Measurements from ENCODE around the gene KANSL2. TPM values are rescaled to one million over a fixed set of nuclear protein-coding genes. Genes with fewer than 3 reads are reported as not detected.

KANSL2 gene
- total and polyA plus RNA-seq, 2 of the 4 experiments (the other 2 are of a cell fraction): 25.2 to 47.5 TPM

- ATAC-seq (ENCODE audit: low read depth) (no peak), DNase-seq (no peak)
- Histone ChIP-seq H2AK5ac (ENCODE audit: low read depth, low read length) (no peak overlapping the region), H2AFZ (replicated peaks; ENCODE audit: low read length, poor library complexity) (no peak overlapping the region), H2AK9ac (replicated peaks; ENCODE audit: low read depth, low read length, poor library complexity) (no peak overlapping the region), H3K27me3 (ENCODE audit: control insufficient read depth, insufficient read depth, low read length) (no peaks in the 10 kb centered on the region), H3K23ac (ENCODE audit: low read depth, low read length) (no peak overlapping the region), H4K8ac (ENCODE audit: low read depth in 2 of 2, low read length in 2 of 2) (no peak overlapping the region), H3K14ac (replicated peaks; ENCODE audit: low read depth, low read length) (no peak overlapping the region), H2BK20ac (ENCODE audit: low read depth, low read length) (no peak overlapping the region), H3K79me1 (ENCODE audit: low read depth in 1 of 2, low read length in 2 of 2) (peaks cover 32 to 42% of the 10 kb centered on the region in 2 experiments), H3K4ac (ENCODE audit: low read depth, low read length) (no peak overlapping the region), H3K4me2 (ENCODE audit: low read depth, low read length) (no peak overlapping the region), H3K18ac (ENCODE audit: low read depth, low read length) (no peak overlapping the region), H3K4me3 (ENCODE audit: insufficient read depth, low read depth, low read length) (no peak overlapping the region), H4K91ac (ENCODE audit: insufficient read depth, low read depth, low read length) (no peak overlapping the region), H2BK5ac (ENCODE audit: low read depth, low read length, poor library complexity, severe bottlenecking) (no peak overlapping the region), H3K9me1 (ENCODE audit: insufficient read depth, low read length) (0 out of 2 replicates have a peak, but pooled peaks cover 2% of the 10 kb centered on the region), H3K27ac (ENCODE audit: insufficient read depth, low read length) (no peak overlapping the region), H3K9ac (ENCODE audit: low read depth, low read length) (no peak overlapping the region), H4K20me1 (ENCODE audit: insufficient read depth, low read length) (no peaks in the 10 kb centered on the region), H3K36me3 (ENCODE audit: control insufficient read depth, insufficient read depth, low read length) (peaks cover 44% of the 10 kb centered on the region), H3K56ac (ENCODE audit: extremely low read depth, insufficient read depth, low read length) (no peak overlapping the region), H3K9me3 (ENCODE audit: control insufficient read depth, insufficient read depth, low read length) (no peaks in the 10 kb centered on the region), H2BK120ac (ENCODE audit: low read depth, low read length) (no peak overlapping the region), H4K5ac (ENCODE audit: low read depth, low read length) (no peak overlapping the region), H2BK15ac (ENCODE audit: low read depth, low read length) (no peak overlapping the region), H3K4me1 (ENCODE audit: control insufficient read depth, insufficient read depth, low read length) (0 out of 2 replicates have a peak, but pooled peaks cover 2% of the 10 kb centered on the region)
- in situ Hi-C loops (cut with MboI; ENCODE audit: low sequenced_read_pairs): no loop called here
- TF ChIP-seq NFE2L2 (IDR thresholded peaks at IDR 0.05; ENCODE audit: low read depth, low read length) (no peak), CEBPB (IDR thresholded peaks at IDR 0.05; ENCODE audit: low read depth, low read length) (no peak), CTCF (conservative IDR thresholded peaks at IDR 0.05; ENCODE audit: low read depth, low read length) (no peak), MXI1 (IDR thresholded peaks at IDR 0.05; ENCODE audit: borderline replicate concordance, low read depth, low read length) (no peak), USF2 (IDR thresholded peaks at IDR 0.05; ENCODE audit: low read depth, low read length) (no peak), MAFK (IDR thresholded peaks at IDR 0.05; ENCODE audit: low read depth, low read length) (no peak), FOS (IDR thresholded peaks at IDR 0.05; ENCODE audit: low read depth, low read length) (no peak), RCOR1 (IDR thresholded peaks at IDR 0.05; ENCODE audit: insufficient replicate concordance, low read length) (no peak), CHD1 (IDR thresholded peaks at IDR 0.05; ENCODE audit: low read depth, low read length) (no peak), RFX5 (IDR thresholded peaks at IDR 0.05; ENCODE audit: low read depth, low read length) (no peak), BHLHE40 (IDR thresholded peaks at IDR 0.05; ENCODE audit: low read depth, low read length) (no peak), POLR2A (IDR thresholded peaks at IDR 0.05; ENCODE audit: low read depth, low read length) (no peak), RAD21 (IDR thresholded peaks at IDR 0.05; ENCODE audit: low read length) (no peak), MAZ (IDR thresholded peaks at IDR 0.05; ENCODE audit: borderline replicate concordance, low read depth, low read length) (no peak), ELK1 (IDR thresholded peaks at IDR 0.05; ENCODE audit: borderline replicate concordance, low read depth, low read length) (no peak), SMC3 (IDR thresholded peaks at IDR 0.05; ENCODE audit: low read depth, low read length) (no peak)
- BruUV-seq (replicated peaks): no TSS peak
- ChIA-PET POLR2A (ENCODE audit: unreplicated experiment) (no interaction called here), CTCF (interaction anchor here (1.2 kb wide), 1 partner anchor 11 kb away, joined by 3 read pairs; no protein-coding TSS in a partner anchor)
- WGBS, 2 experiments (ENCODE audit: extremely low coverage in 2 of 2, insufficient read length in 1 of 2): no CpG with 5 or more reads among the region's 6 CpGs
- intact Hi-C loops (cut with micrococcal nuclease): no loop called here
- dilution Hi-C loops (cut with HindIII; ENCODE audit: low sequenced_read_pairs, unreplicated experiment): no loop called here
These were observed 12.0 kb upstream of the KANSL2 start for GRCh38 chr12:48694038-48694437.

All from IMR-90 (cell line).